HepG2 (cell line): ENCODE results near the gene BSN. TPM values are rescaled to one million over a fixed set of nuclear protein-coding genes. Genes with fewer than 3 reads are reported as not detected.

Experiments
- ATAC-seq: fragments of 200-7000 bp; cut with Tn5 transposase; 3 replicates; pipeline ENCODE4 v1.9.1; 2020; ENCODE audit warnings: mild to moderate bottlenecking, moderate library complexity
- BruUV-seq: library from RNA; stranded (reverse); fragments of 400-500 nt; replicated peaks from 2 replicates; lab custom pipeline; 2021; lab: Mats Ljungman, UMichigan
- CTCF ChIA-PET: fragments of 300-600 bp; formaldehyde crosslinking; extraction: SDS; loops from one replicate; lab custom pipeline; 2021; ENCODE audit warnings: low total read pairs, inconsistent platforms, low intra/inter-chr PET ratio; lab: Yijun Ruan, JAX
- POLR2A ChIA-PET: fragments of 350-600 bp; sonication (Branson Sonifier 250); formaldehyde crosslinking; loops from one replicate; lab custom pipeline; 2020; ENCODE audit warnings: antibody characterized with exemption, inconsistent platforms; lab: Yijun Ruan, JAX
- DNase-seq: peaks from one replicate; pipeline ENCODE4 v3.0.0-alpha.2; 2015; ENCODE audit warnings: low spot score
- FAIRE-seq: peaks from 3 replicates; lab custom pipeline; 2011; peaks lifted over from hg19 to GRCh38; lab: Jason Lieb, UNC
- H2AFZ ChIP-seq: one replicate; pipeline ENCODE4 v1.6.1; 2011; ENCODE audit warnings: low read length, inconsistent platforms
- H3K27ac ChIP-seq: fragments of 300-600 bp; 3 replicates; pipeline ENCODE4 v1.8.0; 2011; ENCODE audit warnings: mixed run types, mild to moderate bottlenecking, mixed read lengths, low read length, inconsistent platforms; ENCODE audit not compliant: insufficient read depth; ENCODE audit errors: extremely low read length
- H3K27me3 ChIP-seq, 2 experiments: fragments of 200-600 bp in 1 of 2; 2 replicates in 1 of 2; 3 replicates in 1 of 2; pipeline versions ENCODE4 v1.6.0 to v1.8.0; 2011; ENCODE audit warnings: low read length in 2 of 2, mild to moderate bottlenecking in 2 of 2, moderate library complexity in 2 of 2, inconsistent platforms in 1 of 2; ENCODE audit not compliant: insufficient read depth in 2 of 2, control insufficient read depth in 1 of 2
- H3K36me3 ChIP-seq, 2 experiments: fragments of 200-600 bp in 1 of 2; replicated peaks in 1 of 2; 2 replicates in 1 of 2; 3 replicates in 1 of 2; pipeline versions ENCODE4 v1.5.1 to v1.8.0; 2011; ENCODE audit warnings: low read length in 2 of 2, inconsistent platforms in 1 of 2; ENCODE audit not compliant: insufficient read depth in 2 of 2, control insufficient read depth in 1 of 2
- H3K4me1 ChIP-seq: 2 replicates; pipeline ENCODE4 v1.5.1; 2012; ENCODE audit warnings: low read length, inconsistent platforms; ENCODE audit not compliant: insufficient read depth
- H3K4me2 ChIP-seq: 2 replicates; pipeline ENCODE4 v1.6.0; 2011; ENCODE audit warnings: low read depth, low read length, inconsistent platforms
- H3K4me3 ChIP-seq, 3 experiments: fragments of 200-600 bp in 1 of 3; sonication (generic), shearing (Covaris generic) in 1 of 3; replicated peaks in 1 of 3; 2 replicates each; pipeline ENCODE4 v1.5.1; 2011 to 2016; ENCODE audit warnings: low read length in 3 of 3, inconsistent platforms in 2 of 3, low read depth in 2 of 3, mild to moderate bottlenecking in 2 of 3, control low read depth in 1 of 3, mixed read lengths in 1 of 3; ENCODE audit not compliant: insufficient read depth in 1 of 3
- H3K79me2 ChIP-seq: one replicate; pipeline ENCODE4 v1.6.1; 2011; ENCODE audit warnings: low read length, inconsistent platforms; ENCODE audit not compliant: insufficient read depth
- H3K9ac ChIP-seq: 2 replicates; pipeline ENCODE4 v1.6.0; 2011; ENCODE audit warnings: mild to moderate bottlenecking, low read depth, low read length, inconsistent platforms; ENCODE audit not compliant: insufficient read depth
- H3K9me3 ChIP-seq: 2 replicates; pipeline ENCODE4 v1.5.1; 2012; ENCODE audit warnings: mild to moderate bottlenecking, low read length
- H4K20me1 ChIP-seq: 2 replicates; pipeline ENCODE4 v1.6.0; 2011; ENCODE audit warnings: inconsistent platforms, mild to moderate bottlenecking, low read length, moderate library complexity; ENCODE audit not compliant: insufficient read depth
- ATM ChIP-seq: fragments of 450-650 bp; IDR thresholded peaks from 2 replicates; pipeline ENCODE4 v1.7.1; 2017; ENCODE audit warnings: mild to moderate bottlenecking, borderline replicate concordance
- GLI4 ChIP-seq: sonication (generic); formaldehyde crosslinking; IDR thresholded peaks from 2 replicates; pipeline ENCODE4 v1.5.1; 2020; ENCODE audit warnings: missing genetic modification reagents, mild to moderate bottlenecking, moderate library complexity, borderline replicate concordance
- HNF1A ChIP-seq, 2 experiments: sonication (generic) in 1 of 2; formaldehyde crosslinking in 1 of 2; IDR thresholded peaks; 2 replicates each; pipeline versions ENCODE4 v1.4.0 to v1.6.1; 2016 to 2020; ENCODE audit warnings: borderline replicate concordance in 1 of 2, low read depth in 1 of 2, mild to moderate bottlenecking in 1 of 2, missing genetic modification reagents in 1 of 2
- NCOA5 ChIP-seq: sonication (generic); formaldehyde crosslinking; IDR thresholded peaks from 2 replicates; pipeline ENCODE4 v1.4.0; 2020; ENCODE audit warnings: missing genetic modification reagents
- NFYB ChIP-seq: sonication (generic); formaldehyde crosslinking; IDR thresholded peaks from 2 replicates; pipeline ENCODE4 v1.4.0; 2020; ENCODE audit warnings: missing genetic modification reagents
- NRL ChIP-seq: sonication (generic); formaldehyde crosslinking; IDR thresholded peaks from 2 replicates; pipeline ENCODE4 v1.5.0; 2020; ENCODE audit warnings: missing genetic modification reagents, mild to moderate bottlenecking, moderate library complexity, borderline replicate concordance
- SNAPC2 ChIP-seq: sonication (generic); formaldehyde crosslinking; IDR thresholded peaks from 2 replicates; pipeline ENCODE4 v1.8.1; 2022; ENCODE audit warnings: mild to moderate bottlenecking, missing genetic modification reagents
- TCF7L2 ChIP-seq: IDR thresholded peaks from 2 replicates; pipeline ENCODE4 v1.6.1; 2011; ENCODE audit warnings: mild to moderate bottlenecking, low read depth, low read length, moderate library complexity
- THAP8 ChIP-seq: sonication (generic); formaldehyde crosslinking; IDR thresholded peaks from 2 replicates; pipeline ENCODE4 v1.5.1; 2020; ENCODE audit warnings: missing genetic modification reagents, mild to moderate bottlenecking, borderline replicate concordance
- U2AF2 ChIP-seq: fragments of 200-400 bp; formaldehyde crosslinking; IDR thresholded peaks from 2 replicates; pipeline ENCODE4 v1.6.1; 2017; ENCODE audit warnings: low read depth, mild to moderate bottlenecking, low read length
- ZEB1 ChIP-seq: IDR thresholded peaks from 2 replicates; pipeline ENCODE4 v1.6.1; 2012; ENCODE audit warnings: mild to moderate bottlenecking, low read depth, inconsistent platforms; ENCODE audit not compliant: insufficient replicate concordance
- ZFX ChIP-seq: sonication (generic); formaldehyde crosslinking; IDR thresholded peaks from 2 replicates; pipeline ENCODE4 v1.4.0; 2020; ENCODE audit warnings: mild to moderate bottlenecking, low read depth, missing genetic modification reagents, moderate library complexity
- ZNF33B ChIP-seq: sonication (generic); formaldehyde crosslinking; IDR thresholded peaks from 2 replicates; pipeline ENCODE4 v1.5.1; 2020; ENCODE audit warnings: mild to moderate bottlenecking, missing genetic modification reagents
- ZNF343 ChIP-seq: sonication (generic); formaldehyde crosslinking; IDR thresholded peaks from 2 replicates; pipeline ENCODE4 v1.4.0; 2020; ENCODE audit warnings: mild to moderate bottlenecking, missing genetic modification reagents
- ZNF615 ChIP-seq: sonication (generic); formaldehyde crosslinking; IDR thresholded peaks from 2 replicates; pipeline ENCODE4 v1.5.0; 2020; ENCODE audit warnings: mild to moderate bottlenecking, missing genetic modification reagents, borderline replicate concordance
- WGBS: methylation state at CpG from one replicate; pipeline ENCODE4 v1.1.6; 2017; ENCODE audit warnings: low lambda C conversion rate; 5-methylcytosine and 5-hydroxymethylcytosine counted together
- in situ Hi-C: cut with HindIII; loops from 2 replicates; pipeline ENCODE4 v1.10.0; 2017; ENCODE audit warnings: low pct_unique_long_range_greater_than_20kb; ENCODE audit not compliant: extremely low pct_ligation_motif_present
- intact Hi-C: fragments of 100-400 bp; cut with micrococcal nuclease; formaldehyde crosslinking; loops from one replicate; pipeline ENCODE4 v1.10.0; 2022; ENCODE audit not compliant: unreplicated experiment
- polyA plus RNA-seq, 8 experiments: library from polyadenylated mRNA; depleted of rRNA in 3 of 8; stranded (reverse) in 7 of 8; unstranded in 1 of 8; fragments of >200 nt; fragmentation: Illumina TruSeq in 4 of 8; extraction: Trizol in 4 of 8; gene quantifications; 2 replicates each; pipeline versions ENCODE4 v1.2.1 to v1.2.3, GENCODE V29; 2011 to 2016; ENCODE audit warnings: low read depth in 4 of 8, missing spikeins in 1 of 8, mixed read lengths in 1 of 8; ENCODE audit not compliant: insufficient read depth in 1 of 8
- total RNA-seq, 5 experiments: library from RNA; depleted of rRNA; stranded (reverse); fragments of >200 nt; fragmentation: Illumina TruSeq; extraction: Trizol; gene quantifications; 2 replicates each; pipeline ENCODE4 v1.2.3, GENCODE V29; 2016; ENCODE audit warnings: low read depth in 1 of 5
- TF ChIP-seq, protein P1 (sequence below): sonication (generic); formaldehyde crosslinking; IDR thresholded peaks from 2 replicates; pipeline ENCODE4 v1.5.1; 2020; ENCODE audit warnings: missing genetic modification reagents, mild to moderate bottlenecking, borderline replicate concordance

The BSN gene
- total and polyA plus RNA-seq, 2 of the 13 experiments (the other 11 are each of a cell fraction or from before 2014, with no cell fraction given): 0.42 to 0.86 TPM

- CTCF ChIA-PET: no interaction called here
- BruUV-seq: no TSS peak
- POLR2A ChIA-PET: no interaction called here
- H2AFZ ChIP-seq: no peak overlapping the region
- H3K27ac ChIP-seq: no peak overlapping the region
- H3K4me1 ChIP-seq: no peaks in the 10 kb centered on the region
- ATAC-seq: no peak
- WGBS: 94% methylated on average over 1 of the region's 2 CpGs
- in situ Hi-C loops: no loop called here
- FAIRE-seq: no peak
- H4K20me1 ChIP-seq: no peaks in the 10 kb centered on the region
- no peaks in the 10 kb centered on the region for H3K79me2 ChIP-seq
- TF ChIP-seq, protein P1, sequence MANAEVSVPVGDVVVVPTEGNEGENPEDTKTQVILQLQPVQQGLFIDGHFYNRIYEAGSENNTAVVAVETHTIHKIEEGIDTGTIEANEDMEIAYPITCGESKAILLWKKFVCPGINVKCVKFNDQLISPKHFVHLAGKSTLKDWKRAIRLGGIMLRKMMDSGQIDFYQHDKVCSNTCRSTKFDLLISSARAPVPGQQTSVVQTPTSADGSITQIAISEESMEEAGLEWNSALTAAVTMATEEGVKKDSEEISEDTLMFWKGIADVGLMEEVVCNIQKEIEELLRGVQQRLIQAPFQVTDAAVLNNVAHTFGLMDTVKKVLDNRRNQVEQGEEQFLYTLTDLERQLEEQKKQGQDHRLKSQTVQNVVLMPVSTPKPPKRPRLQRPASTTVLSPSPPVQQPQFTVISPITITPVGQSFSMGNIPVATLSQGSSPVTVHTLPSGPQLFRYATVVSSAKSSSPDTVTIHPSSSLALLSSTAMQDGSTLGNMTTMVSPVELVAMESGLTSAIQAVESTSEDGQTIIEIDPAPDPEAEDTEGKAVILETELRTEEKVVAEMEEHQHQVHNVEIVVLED (CRISPR knock-in tag): no peak
- TF ChIP-seq NFYB (no peak), THAP8 (no peak), ZNF343 (CRISPR knock-in tag) (no peak), ZEB1 (no peak), U2AF2 (no peak), ZFX (CRISPR knock-in tag) (no peak), TCF7L2 (no peak), ATM (no peak), NRL (no peak), HNF1A (IDR thresholded peaks at IDR 0.05; ENCODE audit: low read depth) (no peak), HNF1A (CRISPR knock-in tag; IDR thresholded peaks at IDR 0.05; ENCODE audit: borderline replicate concordance) (no peak), ZNF33B (no peak), SNAPC2 (CRISPR knock-in tag) (no peak), ZNF615 (no peak), NCOA5 (CRISPR knock-in tag) (no peak), GLI4 (CRISPR knock-in tag) (no peak)
- TF ChIP-seq, all 625 proteins: peak for 0
- no peak for DNase-seq
- Histone ChIP-seq H3K9me3 (no peaks in the 10 kb centered on the region), H3K9ac (no peak overlapping the region), H3K4me3 (no peak overlapping the region), H3K27me3 (no peaks in the 10 kb centered on the region), H3K36me3 (peaks cover 0 to 8% of the 10 kb centered on the region in 2 experiments; a peak in 2 of 5 replicates), H3K4me2 (no peak overlapping the region)
- intact Hi-C loops: no loop called here
Measured at GRCh38 chr3:49628249-49628648, 74.0 kb downstream of the BSN start.
